NK-92 (cell line): ENCODE data around the gene DOK4.

Source experiments
- DNase-seq: peaks from one replicate; lab custom pipeline; 2025; ENCODE audit not compliant: unreplicated experiment; lab: John Stamatoyannopoulos, UW

Gene DOK4

GRCh38 chr16:57519796-57520360 lies 33.6 kb upstream of the DOK4 start:
- no peak for DNase-seq

- DNase-seq = no peak
Observed at GRCh38 chr16:57518922-57519321, 32.6 kb upstream of the DOK4 start.

- no peak for DNase-seq
Observed at GRCh38 chr16:57518520-57518919, 32.2 kb upstream of the DOK4 start.

- DNase-seq = no peak
Observed at GRCh38 chr16:57517397-57518367, 31.4 kb upstream of the DOK4 start.

- DNase-seq = no peak
Observed at GRCh38 chr16:57516773-57517172, 30.5 kb upstream of the DOK4 start.

GRCh38 chr16:57516176-57516725 lies 30.0 kb upstream of the DOK4 start:
- DNase-seq = no peak

- no peak for DNase-seq
Observed at GRCh38 chr16:57514791-57515600, 28.7 kb upstream of the DOK4 start.

- no peak for DNase-seq
Observed at GRCh38 chr16:57514371-57514770, 28.1 kb upstream of the DOK4 start.

GRCh38 chr16:57513371-57514102 lies 27.2 kb upstream of the DOK4 start:
- DNase-seq = no peak

GRCh38 chr16:57512296-57513001 lies 26.2 kb upstream of the DOK4 start:
- no peak for DNase-seq

GRCh38 chr16:57510016-57510871 lies 24.0 kb upstream of the DOK4 start:
- DNase-seq = no peak

- DNase-seq = no peak
Observed at GRCh38 chr16:57509231-57509923, 23.1 kb upstream of the DOK4 start.

GRCh38 chr16:57508035-57508425 lies 21.7 kb upstream of the DOK4 start:
- no peak for DNase-seq

GRCh38 chr16:57507136-57508034 lies 21.1 kb upstream of the DOK4 start:
- DNase-seq = no peak

GRCh38 chr16:57505169-57505568 lies 18.9 kb upstream of the DOK4 start:
- no peak for DNase-seq

- no peak for DNase-seq
Observed at GRCh38 chr16:57504491-57504890, 18.2 kb upstream of the DOK4 start.

- no peak for DNase-seq
Observed at GRCh38 chr16:57504001-57504400, 17.7 kb upstream of the DOK4 start.

GRCh38 chr16:57503366-57503765 lies 17.1 kb upstream of the DOK4 start:
- DNase-seq = no peak
